GM12892 (cell line): ENCODE measurements around the gene ATP13A3.

Experiments
- POLR2A ChIP-seq: IDR thresholded peaks from 2 replicates; pipeline ENCODE4 v1.6.1; 2011; ENCODE audit warnings: low read depth, low read length, control low read depth
- POLR2AphosphoS5 ChIP-seq: IDR thresholded peaks from 2 replicates; pipeline ENCODE4 v1.6.1; 2011; ENCODE audit warnings: low read depth, low read length, control low read depth
- TAF1 ChIP-seq: IDR thresholded peaks from 2 replicates; pipeline ENCODE4 v1.6.1; 2011; ENCODE audit warnings: low read depth, mild to moderate bottlenecking, control low read depth, low read length, borderline replicate concordance

DNA sequence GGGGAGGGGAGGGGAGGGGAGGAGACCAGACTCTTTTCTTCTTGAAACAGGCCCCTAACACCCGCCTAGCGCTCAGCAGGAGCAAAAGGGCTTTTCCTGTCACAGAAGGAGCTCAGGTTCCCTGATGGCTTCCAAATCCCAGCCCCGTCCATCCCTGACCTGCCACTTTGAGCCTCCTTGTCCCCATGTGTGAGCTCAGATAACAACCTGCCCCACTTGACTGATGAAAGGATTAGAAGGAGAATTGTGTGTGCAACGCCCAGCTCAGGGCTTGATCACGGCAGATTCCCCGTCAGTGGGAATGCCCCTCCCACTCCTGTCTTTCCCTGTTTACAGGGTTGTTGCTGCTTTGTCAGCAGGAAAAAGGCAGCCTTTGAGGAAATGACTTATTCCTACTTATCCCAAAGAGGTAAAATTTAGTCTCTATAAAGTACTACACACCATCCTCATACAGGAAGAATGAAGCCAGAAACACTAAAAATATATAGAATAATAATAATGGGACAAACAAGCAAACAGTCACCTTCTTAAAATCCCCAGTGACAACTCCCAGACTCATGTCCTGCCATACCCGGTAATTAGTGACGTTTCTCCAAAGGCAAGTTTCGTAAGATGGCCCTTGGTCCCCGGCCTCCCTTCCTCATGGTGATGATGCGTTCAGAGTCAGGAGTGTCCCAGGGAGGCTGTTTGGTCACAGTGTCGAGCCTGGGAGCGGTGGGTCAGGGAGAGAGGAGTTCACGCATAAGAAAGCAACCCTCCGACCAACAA is 111.1 kb downstream of the ATP13A3 start:
- TF ChIP-seq POLR2AphosphoS5 (no peak), POLR2A (no peak), TAF1 (no peak)
